ENCODE results near the gene ATMIN.

ATMIN gene, protein sequence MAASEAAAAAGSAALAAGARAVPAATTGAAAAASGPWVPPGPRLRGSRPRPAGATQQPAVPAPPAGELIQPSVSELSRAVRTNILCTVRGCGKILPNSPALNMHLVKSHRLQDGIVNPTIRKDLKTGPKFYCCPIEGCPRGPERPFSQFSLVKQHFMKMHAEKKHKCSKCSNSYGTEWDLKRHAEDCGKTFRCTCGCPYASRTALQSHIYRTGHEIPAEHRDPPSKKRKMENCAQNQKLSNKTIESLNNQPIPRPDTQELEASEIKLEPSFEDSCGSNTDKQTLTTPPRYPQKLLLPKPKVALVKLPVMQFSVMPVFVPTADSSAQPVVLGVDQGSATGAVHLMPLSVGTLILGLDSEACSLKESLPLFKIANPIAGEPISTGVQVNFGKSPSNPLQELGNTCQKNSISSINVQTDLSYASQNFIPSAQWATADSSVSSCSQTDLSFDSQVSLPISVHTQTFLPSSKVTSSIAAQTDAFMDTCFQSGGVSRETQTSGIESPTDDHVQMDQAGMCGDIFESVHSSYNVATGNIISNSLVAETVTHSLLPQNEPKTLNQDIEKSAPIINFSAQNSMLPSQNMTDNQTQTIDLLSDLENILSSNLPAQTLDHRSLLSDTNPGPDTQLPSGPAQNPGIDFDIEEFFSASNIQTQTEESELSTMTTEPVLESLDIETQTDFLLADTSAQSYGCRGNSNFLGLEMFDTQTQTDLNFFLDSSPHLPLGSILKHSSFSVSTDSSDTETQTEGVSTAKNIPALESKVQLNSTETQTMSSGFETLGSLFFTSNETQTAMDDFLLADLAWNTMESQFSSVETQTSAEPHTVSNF

DNA sequence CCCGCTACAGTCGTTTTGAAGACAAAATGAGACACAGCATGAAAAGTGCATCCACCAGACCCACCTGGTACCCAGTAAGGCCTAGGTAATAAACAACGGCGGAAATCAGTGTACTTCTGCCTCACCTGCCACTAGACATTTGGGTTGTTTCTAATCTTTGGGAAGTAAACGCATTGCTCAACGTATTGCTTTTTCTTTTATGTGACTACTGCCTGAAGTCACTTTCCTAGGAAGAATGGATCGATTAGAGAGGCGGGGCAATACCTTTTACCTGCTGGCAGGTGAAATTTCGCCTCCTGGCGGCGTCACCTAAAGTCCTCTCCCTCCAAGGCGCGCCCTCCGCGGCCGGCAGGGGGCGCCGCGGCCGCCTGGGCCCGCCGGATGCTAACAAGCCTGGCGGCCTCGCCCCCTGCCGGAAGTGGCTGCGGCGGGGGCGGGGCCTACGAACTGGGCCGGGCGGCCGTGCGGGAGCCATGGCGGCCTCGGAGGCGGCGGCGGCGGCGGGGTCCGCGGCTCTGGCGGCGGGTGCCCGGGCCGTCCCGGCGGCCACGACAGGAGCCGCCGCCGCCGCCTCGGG is at the start of gene ATMIN:
ATMIN (plus strand) TSS at position 445 of the 577 bp plus-strand sequence; CDS start at position 474, 29 bp downstream.
- peak; percentile 83 to 92 for DNase-seq (ENCODE audit: low read depth in 2 of 2)

DNA sequence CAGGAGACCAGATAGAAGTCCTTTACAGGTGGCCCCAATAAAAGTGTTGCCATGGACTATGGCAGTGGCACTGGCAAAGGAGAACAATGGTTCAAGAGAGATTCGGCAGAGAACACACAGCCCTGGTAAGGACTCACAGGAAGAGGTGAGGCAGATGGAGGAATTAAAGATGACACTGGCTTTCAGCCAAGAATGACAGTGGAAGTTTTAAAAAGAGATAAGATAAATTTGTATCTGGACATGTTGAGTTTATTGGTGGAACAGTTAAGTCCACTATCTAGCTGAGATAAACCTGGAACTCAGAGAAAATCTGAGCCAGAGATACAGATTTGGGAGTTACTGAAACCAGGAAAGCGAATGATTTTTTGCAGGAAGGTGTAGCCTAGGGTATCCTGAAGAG is 49.1 kb upstream of the ATMIN start:
- DNase-seq (ENCODE audit: low read depth in 2 of 2), result no peak

DNA sequence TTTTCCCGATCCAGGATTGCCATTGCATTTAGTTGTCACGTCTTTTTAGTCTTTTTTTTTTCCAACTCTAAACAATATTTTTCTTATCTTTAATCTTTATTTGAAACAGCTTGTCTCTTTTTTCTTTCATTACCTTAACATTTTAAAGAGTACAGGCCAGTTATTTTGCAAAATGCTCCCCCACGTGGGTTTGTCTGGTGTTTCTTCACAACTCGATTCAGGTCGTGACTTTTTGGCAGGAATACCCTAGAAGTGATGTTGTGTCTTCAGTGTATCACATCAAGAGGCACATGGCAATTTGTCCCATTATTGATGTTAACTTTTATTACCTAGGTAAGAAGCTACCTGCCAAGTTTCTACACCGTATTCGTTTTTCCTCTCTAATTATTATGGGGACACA is 46.9 kb upstream of the ATMIN start:
- no peak for DNase-seq (ENCODE audit: low read depth in 2 of 2)

DNA sequence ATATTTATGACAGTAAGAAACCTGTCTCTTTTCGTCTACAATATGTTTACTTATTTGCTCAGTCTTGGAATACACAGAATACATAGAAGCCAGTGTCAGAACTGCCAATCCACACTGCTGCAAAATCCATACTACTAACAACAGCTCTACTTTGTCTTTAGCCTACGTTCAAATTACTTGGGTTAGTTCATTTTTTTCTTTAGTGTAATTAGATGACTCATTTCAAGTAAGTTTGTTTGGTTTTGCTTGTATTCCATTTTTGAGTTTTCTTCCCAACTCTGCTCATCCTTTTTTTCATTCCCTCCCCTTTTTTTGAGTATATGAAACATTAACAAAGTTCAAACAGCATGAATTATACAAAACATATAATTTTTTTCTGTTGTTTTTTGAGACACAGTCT is 45.8 kb upstream of the ATMIN start:
- no peak for DNase-seq (ENCODE audit: low read depth in 2 of 2)

DNA sequence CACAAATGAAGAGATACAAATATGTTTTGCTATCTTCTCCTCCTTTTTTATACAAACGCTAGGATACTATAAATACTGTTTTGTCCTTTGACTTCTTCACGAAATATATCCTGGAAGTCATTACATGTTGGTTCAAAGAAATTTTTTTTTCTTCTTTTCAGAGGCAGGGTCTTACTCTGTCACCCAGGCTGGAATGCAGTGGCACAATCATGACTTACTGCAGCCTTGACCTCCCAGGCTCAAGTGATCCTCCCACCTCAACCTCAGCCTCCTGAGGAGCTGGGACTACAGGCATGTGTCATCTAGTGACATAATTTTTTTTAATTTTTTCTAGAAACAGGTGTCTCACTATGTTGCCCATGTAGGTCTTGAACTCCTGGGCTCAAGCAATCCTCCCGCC is 45.1 kb upstream of the ATMIN start:
- DNase-seq (ENCODE audit: low read depth in 2 of 2), result no peak

DNA sequence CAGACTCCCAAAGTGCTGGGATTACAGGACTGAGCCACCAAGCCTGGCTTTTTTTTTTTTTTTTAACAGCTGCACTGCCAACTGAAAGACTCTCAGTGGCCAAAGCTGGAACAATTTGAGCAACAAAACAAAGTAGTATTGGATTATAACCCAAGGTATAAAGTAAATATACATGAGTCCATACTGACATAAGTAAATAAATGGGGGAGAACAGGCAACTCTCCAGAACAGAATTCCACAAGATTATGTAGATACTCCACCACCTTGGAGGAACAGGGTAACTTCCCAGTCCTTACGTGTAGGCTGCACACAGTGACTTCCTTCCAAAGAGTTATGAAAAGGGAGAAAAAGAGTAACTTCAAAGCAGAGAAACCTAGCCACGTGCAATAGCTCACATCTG is 44.7 kb upstream of the ATMIN start:
- DNase-seq (ENCODE audit: low read depth in 2 of 2), result no peak

DNA sequence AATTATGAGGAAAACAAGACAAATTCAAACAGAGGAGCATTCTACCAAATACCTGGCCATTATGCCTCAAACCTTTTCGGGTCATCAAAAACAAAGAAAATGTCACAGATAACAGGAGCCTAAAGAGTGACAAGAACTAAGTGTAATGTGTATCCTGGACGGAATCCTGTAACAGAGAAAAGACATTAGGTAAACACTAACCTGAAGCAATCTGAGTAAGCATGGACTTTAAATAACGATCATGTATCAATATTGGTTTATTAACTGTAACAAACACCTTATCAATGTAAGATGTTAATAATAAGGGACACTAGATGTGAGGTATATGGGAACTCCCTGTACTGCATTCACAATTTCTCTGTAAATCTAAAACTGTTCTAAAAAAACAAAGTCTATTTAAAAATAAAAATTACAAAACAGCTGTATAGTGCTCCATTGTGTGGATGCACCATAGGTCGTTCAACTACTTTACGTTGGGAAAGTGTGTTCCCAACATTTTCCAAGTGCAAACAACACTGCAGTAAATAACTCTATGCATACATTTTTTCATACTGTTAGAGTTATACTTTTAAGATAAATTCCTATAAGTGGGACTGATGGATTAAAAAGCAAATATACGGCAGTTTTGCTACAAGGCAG is 43.7 kb upstream of the ATMIN start:
- no peak for DNase-seq (ENCODE audit: low read depth in 2 of 2)

DNA sequence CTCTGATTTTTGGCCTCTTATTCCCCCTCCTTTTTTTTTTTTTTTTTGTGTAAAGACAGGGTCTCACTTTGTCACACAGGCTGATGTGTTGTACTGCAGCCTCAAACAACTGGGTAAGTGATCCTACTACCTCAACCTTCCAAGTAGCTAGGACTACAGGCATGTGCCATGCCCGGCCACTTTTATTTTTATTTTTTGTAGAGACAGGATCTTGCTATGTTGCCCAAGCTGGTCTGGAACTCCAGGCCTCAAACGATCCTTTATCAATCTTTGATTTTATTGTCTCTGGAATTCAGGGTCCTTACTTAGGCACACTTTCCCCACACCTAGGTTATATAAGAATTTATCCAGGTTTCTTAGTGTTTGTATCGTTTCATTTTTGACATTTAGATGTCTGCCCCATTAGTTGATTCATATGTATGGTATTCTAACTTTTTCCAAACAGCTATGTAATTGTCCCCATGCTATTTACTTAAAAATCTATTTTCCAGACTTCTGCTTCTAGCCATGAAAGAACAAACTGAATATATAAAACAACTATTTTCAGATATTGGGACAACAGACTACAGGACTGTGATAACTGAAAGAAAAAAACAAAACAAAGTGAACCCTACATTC is 42.9 kb upstream of the ATMIN start:
- no peak for DNase-seq (ENCODE audit: low read depth in 2 of 2)

DNA sequence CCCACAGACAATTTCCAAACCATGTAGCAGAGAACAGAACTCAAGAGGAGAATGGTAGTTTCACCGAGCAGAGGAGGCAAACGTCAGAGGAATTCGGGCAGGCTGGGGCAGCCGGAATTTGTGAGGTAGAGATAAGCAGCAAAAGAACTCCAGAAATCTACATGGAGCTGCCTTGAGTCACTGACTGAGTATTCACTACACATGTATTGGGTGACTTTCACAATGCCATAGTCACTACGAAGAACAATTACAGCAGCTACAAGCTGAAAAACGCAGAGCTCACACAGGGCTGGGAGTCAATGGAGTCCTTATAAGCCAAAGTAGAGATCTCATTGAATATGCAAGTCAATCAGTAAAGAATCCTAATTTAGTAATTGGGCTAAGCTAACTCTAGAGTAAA is 42.3 kb upstream of the ATMIN start:
- no peak for DNase-seq (ENCODE audit: low read depth in 2 of 2)

DNA sequence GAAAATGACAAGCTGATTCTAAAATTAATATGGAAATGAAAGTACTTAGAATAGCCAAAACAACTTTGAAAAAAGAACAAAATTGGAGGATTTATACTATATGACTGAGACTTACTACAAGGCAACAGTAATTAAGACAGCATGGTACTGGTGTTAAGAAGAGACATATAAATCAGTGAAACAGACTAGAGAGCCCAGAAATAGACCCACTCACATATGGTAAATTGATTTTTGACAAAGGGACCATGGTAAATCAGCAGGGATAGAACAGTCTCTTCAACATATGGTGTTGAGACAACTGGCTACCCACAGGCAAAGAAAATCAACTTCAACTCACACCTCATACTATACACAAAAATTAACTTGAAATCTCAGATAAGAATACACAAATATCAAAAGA is 41.8 kb upstream of the ATMIN start:
- no peak for DNase-seq (ENCODE audit: low read depth in 2 of 2)

DNA sequence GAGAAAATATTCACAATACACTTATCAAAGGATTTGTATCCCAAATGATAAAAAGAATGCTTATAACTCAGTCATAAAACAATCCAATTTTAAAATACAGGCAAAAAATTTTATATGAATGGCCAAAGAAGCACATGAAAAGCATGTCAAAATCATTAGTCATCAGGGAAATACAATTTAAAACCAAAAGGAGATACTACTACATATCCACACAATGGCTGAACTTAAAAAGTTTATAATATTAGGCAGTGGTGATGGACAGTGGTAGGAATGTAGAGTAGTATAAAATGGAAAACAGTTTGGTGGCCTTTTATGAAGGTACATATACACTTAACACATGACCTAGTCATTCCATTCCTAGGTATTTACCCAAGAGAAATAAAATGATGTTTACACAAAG is 41.2 kb upstream of the ATMIN start:
- no peak for DNase-seq (ENCODE audit: low read depth in 2 of 2)

DNA sequence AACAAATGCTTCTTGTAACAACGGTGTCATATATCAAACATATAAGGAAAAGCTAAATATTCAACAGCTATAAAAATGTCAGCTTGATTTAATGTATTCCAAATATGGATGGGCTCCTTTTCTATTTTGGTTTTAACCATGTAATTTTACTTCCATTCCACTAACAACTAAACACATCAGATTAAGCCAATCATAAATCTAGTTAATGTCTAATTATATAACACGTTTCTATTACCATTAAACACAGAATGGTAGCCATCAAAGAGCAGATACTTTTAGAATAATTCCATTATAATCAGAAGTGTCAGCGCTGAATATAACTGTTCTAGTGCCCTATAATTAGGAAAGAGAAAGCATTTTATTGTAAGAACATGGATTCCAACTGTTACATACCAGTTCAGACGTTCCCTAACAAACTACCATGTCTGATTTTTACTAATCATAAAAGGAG is 38.9 kb upstream of the ATMIN start:
- no peak for DNase-seq (ENCODE audit: low read depth in 2 of 2)

DNA sequence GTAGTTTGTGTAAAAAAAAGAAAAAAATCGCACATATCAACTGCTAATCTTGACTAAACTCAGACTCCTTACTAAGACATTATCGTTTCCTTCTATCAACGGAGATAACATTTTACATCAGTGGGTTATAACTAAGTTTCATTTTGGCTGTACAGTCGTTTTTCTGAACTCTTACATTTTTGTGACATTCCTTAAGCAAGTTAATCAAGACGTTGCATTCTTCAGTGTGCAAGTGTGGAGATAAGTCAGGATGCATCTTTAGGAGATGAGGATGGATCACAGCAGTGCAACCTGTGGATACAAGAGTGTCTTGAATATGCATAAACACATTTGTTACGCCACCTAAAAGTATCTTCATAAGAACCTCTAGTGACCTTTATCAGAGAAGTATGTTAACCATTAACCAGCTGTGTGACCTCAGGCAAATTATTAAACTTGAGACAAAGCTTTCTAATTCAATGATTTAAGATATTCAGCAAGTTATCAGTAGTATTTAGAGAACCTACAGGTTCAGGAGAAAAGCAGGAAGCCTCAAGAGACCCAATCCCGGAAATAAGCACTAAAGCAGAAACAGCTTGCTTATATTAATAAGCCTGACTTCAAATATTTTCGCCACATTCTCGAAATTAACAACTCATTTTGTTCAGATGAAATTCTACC is 38.4 kb upstream of the ATMIN start:
- no peak for DNase-seq (ENCODE audit: low read depth in 2 of 2)

DNA sequence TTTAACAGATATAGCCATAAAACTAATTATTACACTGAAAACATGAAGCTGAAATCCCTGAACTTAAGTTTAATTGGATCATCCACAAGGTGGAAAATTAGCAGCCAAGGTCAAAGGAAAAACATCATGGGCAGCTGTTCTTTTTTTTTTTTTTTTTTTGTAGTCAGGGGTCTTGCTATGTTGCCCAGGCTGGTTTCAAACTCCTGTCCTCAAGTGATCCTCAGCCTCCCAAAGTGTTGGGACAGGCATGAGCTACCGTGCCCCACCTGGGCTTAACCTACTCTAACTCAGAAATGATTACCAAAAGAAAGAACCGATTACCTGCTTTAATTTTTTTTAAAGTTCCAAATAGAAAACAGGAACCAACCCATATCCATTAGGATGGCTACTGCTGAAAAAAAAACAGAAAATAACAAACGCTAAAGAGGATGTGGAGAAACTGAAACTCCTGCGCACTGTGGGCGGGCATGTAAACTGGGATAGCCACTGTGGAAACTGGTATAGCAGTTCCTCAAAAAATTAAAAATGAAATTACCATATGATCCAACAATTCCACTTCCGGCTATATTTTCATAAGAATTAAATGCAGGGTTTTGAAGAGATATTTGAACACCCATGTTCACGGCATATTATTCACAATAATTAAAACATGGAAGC is 37.5 kb upstream of the ATMIN start:
- DNase-seq (ENCODE audit: low read depth in 2 of 2), result no peak

DNA sequence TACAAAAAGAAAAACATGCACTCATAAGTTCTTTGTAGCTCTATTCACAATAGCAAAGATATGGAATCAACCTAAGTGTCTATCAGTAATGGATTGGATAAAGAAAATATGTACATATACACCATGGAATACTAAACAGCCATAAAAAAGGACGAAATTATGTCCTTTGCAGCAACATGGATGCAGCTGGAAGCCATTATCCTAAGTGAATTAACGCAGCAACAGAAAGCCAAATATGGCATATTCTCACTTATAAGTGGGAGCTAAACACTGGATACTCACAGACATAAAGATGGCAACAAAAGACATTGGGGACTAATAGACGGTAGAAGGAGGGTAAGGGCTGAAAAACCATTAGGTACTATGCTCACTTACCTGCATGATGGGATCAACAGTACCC is 34.8 kb upstream of the ATMIN start:
- DNase-seq (ENCODE audit: low read depth in 2 of 2), result no peak

DNA sequence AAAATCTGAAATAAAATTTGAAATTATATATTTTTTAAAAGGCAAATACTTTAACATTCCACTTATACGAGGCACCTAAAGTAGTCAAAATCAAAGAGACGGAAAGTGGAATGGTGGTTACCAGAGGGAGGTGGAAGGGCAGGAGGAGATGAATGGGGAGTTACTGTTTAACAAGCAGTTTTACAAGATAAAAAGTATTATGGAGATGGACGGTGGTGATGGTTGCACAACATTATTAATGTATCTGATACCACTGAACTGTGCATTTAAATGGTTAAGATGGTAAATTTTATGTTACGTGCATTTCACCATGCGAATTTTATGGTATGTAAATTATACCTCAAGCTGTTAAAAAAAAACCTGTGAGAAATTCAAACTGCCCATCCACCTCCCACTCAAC is 34.3 kb upstream of the ATMIN start:
- no peak for DNase-seq (ENCODE audit: low read depth in 2 of 2)

DNA sequence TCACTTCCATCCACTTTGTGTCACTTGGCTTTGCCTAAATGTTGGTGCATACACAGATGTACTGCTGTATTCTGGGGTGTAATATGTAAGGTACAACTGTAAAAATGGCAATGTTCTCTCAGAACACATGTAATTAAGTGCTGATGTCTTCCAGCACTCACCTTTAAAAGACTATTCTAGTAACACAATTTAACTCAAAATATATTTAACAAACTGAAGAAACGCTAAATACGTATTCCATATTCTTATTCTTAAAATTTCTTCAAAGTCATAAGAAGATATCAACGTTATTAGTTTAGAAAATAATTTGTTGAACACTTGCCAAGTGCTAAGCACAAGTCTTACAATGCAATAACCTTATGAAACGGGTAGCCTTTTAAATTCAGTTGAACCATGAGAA is 32.6 kb upstream of the ATMIN start:
- no peak for DNase-seq (ENCODE audit: low read depth in 2 of 2)

DNA sequence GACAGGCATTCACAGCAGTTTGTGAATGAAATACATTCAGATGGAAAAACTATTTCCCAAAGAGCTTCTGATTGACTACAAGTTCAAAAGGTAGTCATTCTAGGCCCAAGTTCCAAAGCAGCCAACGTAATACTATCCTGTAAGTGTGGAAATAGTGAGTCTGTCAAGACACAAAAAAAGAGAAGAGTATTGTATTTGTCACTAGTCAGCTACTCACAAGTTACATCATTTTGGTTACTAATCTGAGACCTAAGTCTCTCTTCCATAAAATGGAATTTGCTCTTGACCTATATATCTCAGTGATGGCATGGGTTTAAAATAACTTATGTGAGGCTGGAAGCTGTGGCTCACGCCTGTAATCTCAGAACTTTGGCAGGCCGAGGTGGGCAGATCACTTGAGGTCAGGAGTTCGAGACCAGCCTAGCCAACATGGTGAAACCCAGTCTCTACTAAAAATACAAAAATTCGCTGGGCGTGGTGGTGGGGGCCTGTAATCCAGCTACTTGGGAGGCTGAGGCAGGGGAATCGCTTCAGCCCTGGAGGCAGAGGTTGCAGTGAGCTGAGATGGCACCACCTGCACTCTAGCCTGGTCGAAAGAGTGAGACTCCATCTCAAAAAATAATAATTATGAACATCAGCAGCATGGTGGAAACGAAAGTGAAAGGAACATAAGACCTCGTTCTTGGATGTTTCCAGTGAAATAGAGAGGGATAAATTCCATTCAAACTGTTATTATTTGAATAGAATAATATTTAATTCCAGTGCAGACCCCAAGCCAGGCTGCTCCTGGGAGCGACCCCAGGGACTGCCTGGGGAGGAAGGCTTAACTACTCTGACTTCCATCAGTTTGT is 31.8 kb upstream of the ATMIN start:
- no peak for DNase-seq (ENCODE audit: low read depth in 2 of 2)

DNA sequence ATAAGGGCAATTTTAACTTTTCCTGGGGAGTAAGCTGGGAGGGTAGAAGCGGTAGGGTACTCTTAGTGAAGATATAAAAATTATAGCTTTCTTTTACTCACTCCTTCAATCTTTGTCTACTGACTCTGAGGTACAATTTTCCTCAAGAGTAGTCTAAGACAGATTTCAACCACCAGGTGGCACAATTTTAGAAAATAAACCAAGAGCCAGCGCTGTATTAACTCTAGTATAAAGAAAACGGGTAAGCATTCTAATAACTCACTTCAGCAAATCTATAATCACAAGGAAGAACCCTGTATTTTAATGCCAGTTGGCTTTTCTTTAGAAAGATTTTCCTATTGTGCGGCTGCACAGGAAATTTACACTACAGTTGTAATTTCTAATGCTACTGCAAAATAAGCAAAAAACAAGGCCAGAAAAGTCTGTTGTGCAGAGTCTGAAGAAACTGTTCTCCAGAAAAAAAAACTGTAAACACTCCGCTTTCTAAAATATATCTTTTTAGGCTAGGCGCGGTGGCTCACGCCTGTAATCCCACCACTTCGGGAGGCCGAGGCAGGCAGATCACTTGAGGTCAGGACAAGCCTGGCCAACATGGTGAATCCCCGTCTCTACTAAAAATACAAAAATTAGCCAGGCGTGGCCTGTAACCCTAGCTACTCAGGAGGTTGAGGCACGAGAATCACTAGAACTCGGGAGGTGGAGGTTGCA is 30.8 kb upstream of the ATMIN start:
- peak in 1 of 2 donors; percentile 39 for DNase-seq (ENCODE audit: low read depth in 2 of 2)
